ENCODE results near the gene DAAM1. TPM values are rescaled to one million over a fixed set of nuclear protein-coding genes. Genes with fewer than 3 reads are reported as not detected.

The DAAM1 gene
- total RNA-seq, 1 donor: 5.1 TPM

GRCh38 chr14:59271734-59272133, 83.3 kb downstream of the DAAM1 start:
- H3K4me3 ChIP-seq (ENCODE audit: low read length): no peak overlapping the region
- no peaks in the 10 kb centered on the region for H3K9me3 ChIP-seq (ENCODE audit: low read depth, low read length)
- no peaks in the 10 kb centered on the region for H3K27me3 ChIP-seq (ENCODE audit: insufficient read depth, low read length)
- peaks cover 5% of the 10 kb centered on the region for H3K4me1 ChIP-seq (ENCODE audit: insufficient read depth, low read length)

DNA sequence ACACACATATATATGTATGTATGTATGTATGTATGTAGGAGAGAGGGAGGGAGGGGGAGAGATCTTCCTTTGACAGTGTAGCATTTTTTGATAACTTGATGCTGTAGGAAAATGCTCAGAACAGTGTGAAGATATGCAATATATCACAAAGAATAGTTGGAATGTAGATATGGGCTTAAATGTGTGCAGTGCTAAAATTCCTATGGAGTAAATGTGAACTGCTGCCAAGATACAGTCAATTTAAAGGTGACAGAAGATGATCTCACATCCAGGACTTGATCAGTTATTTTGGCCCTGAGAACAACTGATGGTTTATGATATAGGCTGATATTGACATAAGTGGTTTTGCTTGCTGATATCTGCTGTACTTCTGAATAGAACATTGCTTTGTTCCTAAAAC, 84.2 kb downstream of the DAAM1 start:
- Histone ChIP-seq H3K4me1 (ENCODE audit: insufficient read depth, low read length) (peaks cover 5% of the 10 kb centered on the region), H3K9me3 (ENCODE audit: low read depth, low read length) (no peaks in the 10 kb centered on the region), H3K27me3 (ENCODE audit: insufficient read depth, low read length) (no peaks in the 10 kb centered on the region), H3K4me3 (ENCODE audit: low read length) (no peak overlapping the region)

DNA sequence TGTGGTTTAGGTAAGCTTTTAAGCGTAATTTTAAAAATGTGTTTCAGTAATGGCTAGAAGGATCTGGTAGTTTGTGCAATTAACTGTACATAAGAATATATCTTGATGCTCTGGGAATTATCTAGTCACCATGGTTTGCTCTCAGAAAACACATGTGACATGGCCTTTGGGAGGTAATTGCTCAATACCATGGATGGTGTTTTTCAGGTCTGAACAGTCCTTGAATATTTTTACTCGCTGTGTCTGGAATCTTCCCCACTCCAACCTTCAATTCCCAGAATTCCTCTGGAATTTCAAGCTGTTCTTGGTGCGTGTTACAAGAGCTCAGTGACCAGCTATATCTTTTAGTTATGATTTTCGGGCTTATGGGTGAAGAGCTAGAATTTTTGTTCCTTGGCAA, 85.3 kb downstream of the DAAM1 start:
- Histone ChIP-seq H3K4me1 (ENCODE audit: insufficient read depth, low read length) (peaks cover 5% of the 10 kb centered on the region), H3K4me3 (ENCODE audit: low read length) (no peak overlapping the region), H3K9me3 (ENCODE audit: low read depth, low read length) (no peaks in the 10 kb centered on the region), H3K27me3 (ENCODE audit: insufficient read depth, low read length) (no peaks in the 10 kb centered on the region)

DNA sequence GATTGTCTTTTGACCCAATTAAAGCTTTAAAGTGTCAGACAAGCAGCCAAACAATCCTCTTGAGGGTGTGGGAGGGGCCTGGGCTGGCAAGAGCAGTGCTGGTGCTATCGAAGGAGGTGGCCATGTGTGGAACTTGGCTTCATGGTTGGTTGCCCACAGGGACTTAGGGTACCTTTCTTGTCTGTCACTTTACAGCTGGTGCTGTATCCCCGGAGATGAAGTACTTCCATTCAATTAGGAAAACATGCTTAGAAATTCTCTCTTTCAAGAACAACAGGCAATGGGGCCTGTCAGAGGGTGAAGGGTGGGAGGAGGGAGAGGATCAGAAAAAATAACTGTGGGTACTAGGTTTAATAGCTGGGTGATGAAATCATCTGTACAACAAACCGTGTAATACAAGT, 86.5 kb downstream of the DAAM1 start:
- Histone ChIP-seq H3K9me3 (ENCODE audit: low read depth, low read length) (no peaks in the 10 kb centered on the region), H3K4me1 (ENCODE audit: insufficient read depth, low read length) (peaks cover 5% of the 10 kb centered on the region), H3K4me3 (ENCODE audit: low read length) (no peak overlapping the region), H3K27me3 (ENCODE audit: insufficient read depth, low read length) (no peaks in the 10 kb centered on the region)

GRCh38 chr14:59275668-59276067, 87.2 kb downstream of the DAAM1 start:
- Histone ChIP-seq H3K4me1 (ENCODE audit: insufficient read depth, low read length) (peaks cover 5% of the 10 kb centered on the region), H3K4me3 (ENCODE audit: low read length) (no peak overlapping the region), H3K27me3 (ENCODE audit: insufficient read depth, low read length) (no peaks in the 10 kb centered on the region), H3K9me3 (ENCODE audit: low read depth, low read length) (no peaks in the 10 kb centered on the region)

GRCh38 chr14:59276235-59276634, 87.8 kb downstream of the DAAM1 start:
- Histone ChIP-seq H3K27me3 (ENCODE audit: insufficient read depth, low read length) (no peaks in the 10 kb centered on the region), H3K4me3 (ENCODE audit: low read length) (no peak overlapping the region), H3K9me3 (ENCODE audit: low read depth, low read length) (no peaks in the 10 kb centered on the region), H3K4me1 (ENCODE audit: insufficient read depth, low read length) (peaks cover 5% of the 10 kb centered on the region)

- Histone ChIP-seq H3K27me3 (ENCODE audit: insufficient read depth, low read length) (no peaks in the 10 kb centered on the region), H3K9me3 (ENCODE audit: low read depth, low read length) (no peaks in the 10 kb centered on the region), H3K4me1 (ENCODE audit: insufficient read depth, low read length) (peaks cover 5% of the 10 kb centered on the region), H3K4me3 (ENCODE audit: low read length) (no peak overlapping the region)
Observed at GRCh38 chr14:59277659-59278058, 89.2 kb downstream of the DAAM1 start.

- Histone ChIP-seq H3K4me3 (ENCODE audit: low read length) (no peak overlapping the region), H3K4me1 (ENCODE audit: insufficient read depth, low read length) (peaks cover 5% of the 10 kb centered on the region), H3K27me3 (ENCODE audit: insufficient read depth, low read length) (no peaks in the 10 kb centered on the region), H3K9me3 (ENCODE audit: low read depth, low read length) (no peaks in the 10 kb centered on the region)
Observed at GRCh38 chr14:59278111-59278510, 89.6 kb downstream of the DAAM1 start.

DNA sequence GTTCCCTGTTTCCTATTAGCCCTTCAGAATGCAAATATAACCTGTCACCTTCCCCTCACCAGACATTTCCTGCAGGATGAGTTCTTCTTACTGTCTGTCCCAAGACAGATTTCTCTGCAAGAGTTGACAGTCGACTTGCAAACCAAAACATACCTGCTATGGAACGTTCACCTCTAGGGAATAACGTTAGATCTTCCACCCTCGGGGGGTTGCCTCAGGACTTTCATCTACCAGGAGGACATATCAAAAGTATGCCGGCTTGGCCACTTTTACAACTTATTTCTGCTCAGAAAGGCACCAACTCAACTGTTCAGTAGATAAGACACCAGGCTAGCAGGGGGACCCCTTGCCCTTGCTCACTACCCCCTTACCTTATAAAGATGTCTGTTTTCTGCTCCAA, 92.5 kb downstream of the DAAM1 start:
- Histone ChIP-seq H3K27me3 (ENCODE audit: insufficient read depth, low read length) (no peaks in the 10 kb centered on the region), H3K4me3 (ENCODE audit: low read length) (no peak overlapping the region), H3K4me1 (ENCODE audit: insufficient read depth, low read length) (no peaks in the 10 kb centered on the region), H3K9me3 (ENCODE audit: low read depth, low read length) (peaks cover 11% of the 10 kb centered on the region)

- Histone ChIP-seq H3K9me3 (ENCODE audit: low read depth, low read length) (peaks cover 11% of the 10 kb centered on the region), H3K27me3 (ENCODE audit: insufficient read depth, low read length) (no peaks in the 10 kb centered on the region), H3K4me3 (ENCODE audit: low read length) (no peak overlapping the region), H3K4me1 (ENCODE audit: insufficient read depth, low read length) (no peaks in the 10 kb centered on the region)
Observed at GRCh38 chr14:59281609-59282377, 93.3 kb downstream of the DAAM1 start.

DNA sequence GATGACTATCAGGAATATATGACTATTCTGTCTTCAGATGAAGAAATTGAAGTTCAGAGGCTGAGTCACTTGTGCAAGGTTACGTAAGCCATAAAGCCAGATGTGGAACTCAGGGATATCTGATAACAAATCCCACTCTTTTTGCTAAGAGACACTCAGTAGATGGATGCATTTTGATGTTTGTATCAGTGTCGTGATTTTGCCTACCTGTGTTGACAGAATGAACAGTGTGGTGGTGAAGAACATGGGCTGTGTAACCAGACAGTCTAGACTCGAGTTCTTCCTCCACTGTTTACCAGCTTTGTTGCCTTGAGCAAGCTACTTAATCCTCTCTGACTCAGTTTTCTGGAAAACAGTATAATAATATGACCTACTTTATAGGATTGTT, 93.9 kb downstream of the DAAM1 start:
- Histone ChIP-seq H3K4me3 (ENCODE audit: low read length) (no peak overlapping the region), H3K4me1 (ENCODE audit: insufficient read depth, low read length) (no peaks in the 10 kb centered on the region), H3K27me3 (ENCODE audit: insufficient read depth, low read length) (no peaks in the 10 kb centered on the region), H3K9me3 (ENCODE audit: low read depth, low read length) (peaks cover 11% of the 10 kb centered on the region)

GRCh38 chr14:59283361-59283760, 94.9 kb downstream of the DAAM1 start:
- no peaks in the 10 kb centered on the region for H3K4me1 ChIP-seq (ENCODE audit: insufficient read depth, low read length)
- H3K27me3 ChIP-seq (ENCODE audit: insufficient read depth, low read length): no peaks in the 10 kb centered on the region
- H3K9me3 ChIP-seq (ENCODE audit: low read depth, low read length): peaks cover 11% of the 10 kb centered on the region
- no peak overlapping the region for H3K4me3 ChIP-seq (ENCODE audit: low read length)

GRCh38 chr14:59284059-59284458, 95.6 kb downstream of the DAAM1 start:
- no peaks in the 10 kb centered on the region for H3K4me1 ChIP-seq (ENCODE audit: insufficient read depth, low read length)
- peaks cover 11% of the 10 kb centered on the region for H3K9me3 ChIP-seq (ENCODE audit: low read depth, low read length)
- no peaks in the 10 kb centered on the region for H3K27me3 ChIP-seq (ENCODE audit: insufficient read depth, low read length)
- no peak overlapping the region for H3K4me3 ChIP-seq (ENCODE audit: low read length)

DNA sequence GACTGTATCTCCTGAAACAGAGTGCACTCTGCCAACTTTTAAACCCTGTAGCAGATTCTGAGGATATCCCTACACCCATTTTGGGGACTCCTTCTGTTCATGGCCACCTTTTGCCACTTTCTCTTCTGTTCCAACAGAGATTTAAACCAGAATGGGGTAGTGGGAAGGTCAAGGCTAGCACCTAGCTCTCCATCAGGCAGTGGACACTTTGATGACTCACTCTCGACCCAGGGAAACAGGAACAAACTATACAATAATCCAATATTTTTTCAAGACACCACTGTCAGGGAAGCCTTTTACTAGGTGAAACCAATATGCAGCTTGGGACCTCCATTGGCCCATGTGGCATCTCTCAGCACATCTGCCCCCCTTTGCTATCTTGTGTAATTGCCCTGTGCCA, 103.6 kb downstream of the DAAM1 start:
- Histone ChIP-seq H3K9me3 (ENCODE audit: low read depth, low read length) (no peaks in the 10 kb centered on the region), H3K4me1 (ENCODE audit: insufficient read depth, low read length) (no peaks in the 10 kb centered on the region), H3K4me3 (ENCODE audit: low read length) (no peak overlapping the region), H3K27me3 (ENCODE audit: insufficient read depth, low read length) (no peaks in the 10 kb centered on the region)

DNA sequence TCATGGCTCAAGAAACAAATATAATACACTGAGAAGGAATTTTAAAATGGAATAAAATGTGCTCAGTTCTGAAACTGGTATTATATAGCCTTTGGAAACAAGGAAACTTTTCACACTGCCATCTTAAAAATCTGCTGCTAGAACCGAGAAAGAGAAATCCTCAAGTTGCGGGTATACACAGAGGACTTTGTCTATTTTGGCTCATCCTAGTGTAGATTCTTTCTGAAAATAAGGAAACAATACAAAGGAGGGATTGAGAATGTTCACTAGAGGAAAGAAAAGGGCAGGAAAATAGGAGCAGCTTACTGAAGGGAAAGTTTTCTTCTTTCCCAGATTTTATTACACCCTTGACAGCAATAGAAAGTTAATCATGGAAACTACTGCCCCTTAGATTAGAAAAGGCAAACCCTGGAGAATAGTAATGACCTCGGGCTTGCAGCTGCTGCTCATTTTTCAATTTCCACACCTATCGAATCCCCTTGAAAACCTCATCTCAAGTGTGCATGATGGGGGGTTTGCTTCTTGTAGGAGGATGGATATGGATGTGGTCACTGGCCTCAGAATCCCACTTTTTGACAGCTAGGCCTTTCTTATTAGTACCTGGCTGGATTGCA, 104.6 kb downstream of the DAAM1 start:
- H3K4me1 ChIP-seq (ENCODE audit: insufficient read depth, low read length): no peaks in the 10 kb centered on the region
- no peak overlapping the region for H3K4me3 ChIP-seq (ENCODE audit: low read length)
- no peaks in the 10 kb centered on the region for H3K9me3 ChIP-seq (ENCODE audit: low read depth, low read length)
- H3K27me3 ChIP-seq (ENCODE audit: insufficient read depth, low read length): no peaks in the 10 kb centered on the region

All from mononuclear cell (primary cell).